GM23338 (cell line): Measurements from ENCODE around the gene VLDLR.

Experiments
- CTCF ChIP-seq, 2 experiments: fragments of 200-600 bp in 1 of 2; sonication (generic) in 1 of 2; conservative IDR thresholded peaks; 2 replicates each; pipeline versions ENCODE4 v1.5.1 to v1.6.1; 2016 to 2017; ENCODE audit warnings: antibody characterized with exemption in 2 of 2, low read depth in 2 of 2, mild to moderate bottlenecking in 2 of 2, moderate library complexity in 1 of 2
- ETS1 ChIP-seq: IDR thresholded peaks from 2 replicates; pipeline ENCODE4 v1.6.1; 2016; ENCODE audit warnings: antibody characterized with exemption
- EZH2phosphoT487 ChIP-seq: fragments of 200-600 bp; sonication (generic); IDR thresholded peaks from one replicate; pipeline ENCODE4 v1.8.1; 2018; ENCODE audit warnings: antibody characterized with exemption; ENCODE audit not compliant: unreplicated experiment

GRCh38 chr9:2625427-2625826 is 3.8 kb downstream of the VLDLR start:
- no peak for TF ChIP-seq ETS1
- no peak for TF ChIP-seq EZH2phosphoT487
- TF ChIP-seq CTCF (conservative IDR thresholded peaks at IDR 0.05; ENCODE audit: low read depth in 2 of 2), result peak in 1 of 2 experiments; percentile 26; a peak in 2 of 4 replicates
